Epithelial cell of prostate (primary cell): ENCODE measurements around the gene LPP.

Experiments used
- DNase-seq: peaks from one replicate; pipeline ENCODE4 v3.0.0-alpha.2; 2011; ENCODE audit warnings: low read depth, low spot score
- H3K27ac ChIP-seq: fragments of 450-650 bp; 2 replicates; pipeline ENCODE4 v1.5.1; 2017; ENCODE audit warnings: mild to moderate bottlenecking

Gene LPP

GRCh38 chr3:188264226-188265207, 110.6 kb downstream of the LPP start:
- no peak for DNase-seq
- peak overlapping the region; percentile 1 for H3K27ac ChIP-seq

DNA sequence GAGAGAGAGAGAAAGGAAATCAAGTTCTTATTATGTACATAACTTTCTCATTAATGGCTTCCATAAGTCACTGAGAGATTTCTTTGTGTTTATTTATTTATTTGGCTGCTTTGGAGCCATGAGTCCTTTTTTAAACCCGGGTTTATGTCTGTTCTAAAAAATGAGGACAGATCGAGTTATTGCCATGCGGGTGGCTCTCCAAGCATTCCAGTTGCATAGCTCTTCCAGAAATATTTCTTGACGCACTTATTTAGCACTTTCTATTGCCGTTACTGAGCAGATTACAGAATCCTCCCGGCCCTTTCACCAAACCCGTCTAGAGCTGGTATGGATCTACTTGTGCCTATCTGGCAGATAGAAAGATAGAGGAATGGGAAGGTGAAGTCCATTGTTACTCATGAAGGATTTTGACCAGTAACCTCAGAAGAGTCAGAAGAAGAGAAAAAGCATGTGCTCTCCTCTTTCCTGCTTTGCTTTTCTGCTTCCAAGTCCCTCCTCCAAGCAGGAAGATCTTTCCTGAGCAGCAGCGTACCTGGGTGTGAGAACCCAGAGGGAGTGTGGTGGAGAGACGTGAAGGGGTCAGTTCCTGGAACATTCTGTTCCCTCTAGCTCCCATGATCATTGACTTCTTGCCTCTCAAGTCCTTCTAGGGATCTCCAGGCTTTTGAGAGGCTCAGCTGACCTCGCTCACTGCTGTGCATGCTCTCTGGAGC, 112.8 kb downstream of the LPP start:
- peak overlapping the region; percentile 14 for H3K27ac ChIP-seq
- DNase-seq = no peak

GRCh38 chr3:188267790-188268335, 113.9 kb downstream of the LPP start:
- DNase-seq = no peak
- H3K27ac ChIP-seq = no peak overlapping the region

DNA sequence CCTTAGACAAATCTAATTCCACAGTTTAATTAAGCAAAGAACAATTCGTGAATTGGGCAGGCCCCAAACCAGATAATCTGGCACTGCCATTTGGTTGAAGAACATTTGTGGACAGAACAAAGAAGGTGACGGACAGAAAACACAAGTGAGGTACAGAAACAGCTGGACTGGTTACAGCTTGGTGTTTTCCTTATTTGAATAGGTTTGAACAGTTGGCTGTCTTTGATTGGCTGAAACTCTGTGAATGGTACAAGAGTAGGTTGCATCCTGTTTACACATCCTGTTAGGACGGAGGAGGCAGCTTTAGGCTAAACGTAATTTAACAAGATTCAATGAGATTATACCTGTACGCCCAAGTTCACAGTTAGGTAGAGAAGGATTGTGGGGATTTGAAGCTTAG, 114.4 kb downstream of the LPP start:
- H3K27ac ChIP-seq = no peak overlapping the region
- DNase-seq = no peak

- no peak for DNase-seq
- H3K27ac ChIP-seq = no peak overlapping the region
Observed at GRCh38 chr3:188269040-188269439, 115.1 kb downstream of the LPP start.

DNA sequence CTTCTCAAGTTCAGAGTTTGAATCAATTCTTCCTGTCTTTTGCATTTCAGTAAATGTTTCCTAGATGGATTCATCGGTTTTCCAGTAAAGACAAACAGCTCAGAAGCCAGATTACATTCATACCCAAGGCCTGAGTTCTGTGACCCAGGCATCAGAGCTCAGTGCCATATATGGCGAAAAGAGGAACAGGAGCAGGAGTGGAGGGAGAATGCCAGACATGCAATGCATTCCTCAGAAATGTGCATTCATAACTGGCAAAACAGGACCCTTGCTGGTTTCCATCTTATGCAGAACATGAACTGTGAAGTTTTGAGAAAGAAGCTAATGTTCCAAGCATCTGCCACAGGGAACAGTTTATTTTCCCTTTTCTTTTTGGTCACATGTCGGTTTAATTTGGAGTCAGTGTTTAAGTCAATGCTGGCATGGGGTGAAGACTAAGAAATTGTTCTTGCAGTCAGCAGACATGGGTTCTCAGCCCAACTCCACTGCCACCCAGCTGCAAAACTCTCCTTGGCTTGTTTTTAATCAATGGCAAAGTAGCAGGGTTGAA, 116.5 kb downstream of the LPP start:
- no peak overlapping the region for H3K27ac ChIP-seq
- DNase-seq = no peak

GRCh38 chr3:188271226-188271914, 117.4 kb downstream of the LPP start:
- no peak overlapping the region for H3K27ac ChIP-seq
- no peak for DNase-seq

DNA sequence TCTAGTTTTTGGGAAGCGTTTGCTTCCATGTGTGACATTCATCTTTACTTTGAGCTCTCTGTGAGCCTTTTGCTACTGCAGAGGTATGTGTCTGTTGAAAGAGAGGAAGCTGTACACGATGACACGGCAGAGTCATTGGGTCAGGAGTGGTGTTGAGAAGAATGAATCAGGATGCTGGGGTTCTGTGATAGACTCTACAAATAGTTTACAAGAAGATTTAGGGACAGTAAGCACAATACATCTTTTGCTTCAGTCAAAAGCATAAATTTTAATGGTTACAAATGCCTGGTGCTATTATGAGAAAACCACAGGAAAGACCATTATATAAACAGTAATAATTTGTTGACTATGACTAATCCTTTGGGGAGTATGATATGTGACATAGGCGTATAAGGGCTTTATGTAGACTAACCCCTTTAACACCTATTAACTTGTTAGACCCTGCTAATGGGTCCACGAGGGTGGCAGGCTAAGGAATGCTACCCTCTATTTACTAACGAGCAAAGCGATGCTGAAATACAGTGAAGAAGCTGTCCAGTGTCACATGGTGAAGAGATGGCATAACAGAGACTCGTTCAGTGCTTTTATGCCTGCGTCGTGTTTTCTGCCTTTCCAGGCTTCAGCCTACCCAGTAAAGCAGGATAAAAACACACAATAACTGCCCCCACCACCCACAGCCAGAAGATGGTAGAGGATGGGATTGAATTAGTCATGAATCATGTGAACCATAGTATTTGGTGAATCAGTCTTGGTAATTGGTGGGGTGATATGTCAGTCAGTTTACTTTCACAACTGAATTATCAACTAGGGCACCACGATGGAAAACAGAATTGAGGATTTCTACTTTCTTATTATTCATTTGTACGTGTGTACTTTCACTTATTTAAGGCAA, 118.8 kb downstream of the LPP start:
- H3K27ac ChIP-seq = peak overlapping the region; percentile 35
- DNase-seq = no peak

- no peak for DNase-seq
- no peak overlapping the region for H3K27ac ChIP-seq
Observed at GRCh38 chr3:188274249-188274915, 120.4 kb downstream of the LPP start.

GRCh38 chr3:188276375-188276774, 122.4 kb downstream of the LPP start:
- H3K27ac ChIP-seq = no peak overlapping the region
- DNase-seq = no peak

GRCh38 chr3:188278717-188279324, 124.9 kb downstream of the LPP start:
- DNase-seq = no peak
- H3K27ac ChIP-seq = no peak overlapping the region

- no peak for DNase-seq
- no peak overlapping the region for H3K27ac ChIP-seq
Observed at GRCh38 chr3:188279502-188280335, 125.8 kb downstream of the LPP start.

- DNase-seq = no peak
- H3K27ac ChIP-seq = no peak overlapping the region
Observed at GRCh38 chr3:188280627-188281026, 126.7 kb downstream of the LPP start.

- no peak for DNase-seq
- H3K27ac ChIP-seq = no peak overlapping the region
Observed at GRCh38 chr3:188282871-188283270, 128.9 kb downstream of the LPP start.

- no peak overlapping the region for H3K27ac ChIP-seq
- no peak for DNase-seq
Observed at GRCh38 chr3:188283347-188283746, 129.4 kb downstream of the LPP start.

GRCh38 chr3:188284455-188285212, 130.7 kb downstream of the LPP start:
- H3K27ac ChIP-seq = no peak overlapping the region
- no peak for DNase-seq

- H3K27ac ChIP-seq = peak overlapping the region; percentile 34
- DNase-seq = peak; percentile 75
Observed at GRCh38 chr3:188286087-188286513, 132.1 kb downstream of the LPP start.
